ENCODE data around the gene USP25.
"Not testable (repeated sequence)": the region's sequence is repeated elsewhere in the genome, so short reads cannot be mapped to it uniquely, and the experiment has no call there.

USP25 gene

DNA sequence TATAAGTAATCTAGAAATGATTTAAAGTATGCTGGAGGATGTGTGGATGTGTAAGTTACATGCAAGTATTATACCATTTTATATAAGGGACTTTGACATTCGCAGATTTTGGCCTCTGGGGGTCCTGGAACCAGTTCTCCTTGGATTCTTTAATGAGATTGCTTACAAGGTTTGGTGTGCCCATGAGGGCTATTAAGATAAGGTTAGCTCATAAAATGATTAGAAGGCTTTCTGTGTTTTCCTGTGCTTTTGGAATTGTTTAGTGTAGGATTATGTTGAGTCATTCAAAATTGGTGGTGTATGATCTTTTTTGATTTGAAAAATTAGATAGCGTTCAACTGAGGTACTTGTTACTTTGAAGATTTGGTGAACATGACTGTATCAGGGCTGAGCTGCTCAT lies 5.6 kb downstream of the USP25 start:
- Mint-ChIP-seq H3K4me3 (no peak overlapping the region), H3K27me3 (ENCODE audit: low read depth, poor library complexity) (no peaks in the 10 kb centered on the region), H3K36me3 (ENCODE audit: low read depth) (peaks cover 38% of the 10 kb centered on the region), H3K4me1 (peaks cover 51% of the 10 kb centered on the region), H3K27ac (no peak overlapping the region), H3K9me3 (peaks cover 32% of the 10 kb centered on the region)
- TF ChIP-seq, protein P1, sequence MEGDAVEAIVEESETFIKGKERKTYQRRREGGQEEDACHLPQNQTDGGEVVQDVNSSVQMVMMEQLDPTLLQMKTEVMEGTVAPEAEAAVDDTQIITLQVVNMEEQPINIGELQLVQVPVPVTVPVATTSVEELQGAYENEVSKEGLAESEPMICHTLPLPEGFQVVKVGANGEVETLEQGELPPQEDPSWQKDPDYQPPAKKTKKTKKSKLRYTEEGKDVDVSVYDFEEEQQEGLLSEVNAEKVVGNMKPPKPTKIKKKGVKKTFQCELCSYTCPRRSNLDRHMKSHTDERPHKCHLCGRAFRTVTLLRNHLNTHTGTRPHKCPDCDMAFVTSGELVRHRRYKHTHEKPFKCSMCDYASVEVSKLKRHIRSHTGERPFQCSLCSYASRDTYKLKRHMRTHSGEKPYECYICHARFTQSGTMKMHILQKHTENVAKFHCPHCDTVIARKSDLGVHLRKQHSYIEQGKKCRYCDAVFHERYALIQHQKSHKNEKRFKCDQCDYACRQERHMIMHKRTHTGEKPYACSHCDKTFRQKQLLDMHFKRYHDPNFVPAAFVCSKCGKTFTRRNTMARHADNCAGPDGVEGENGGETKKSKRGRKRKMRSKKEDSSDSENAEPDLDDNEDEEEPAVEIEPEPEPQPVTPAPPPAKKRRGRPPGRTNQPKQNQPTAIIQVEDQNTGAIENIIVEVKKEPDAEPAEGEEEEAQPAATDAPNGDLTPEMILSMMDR (IDR thresholded peaks at IDR 0.05) = no peak
- DNase-seq = no peak

DNA sequence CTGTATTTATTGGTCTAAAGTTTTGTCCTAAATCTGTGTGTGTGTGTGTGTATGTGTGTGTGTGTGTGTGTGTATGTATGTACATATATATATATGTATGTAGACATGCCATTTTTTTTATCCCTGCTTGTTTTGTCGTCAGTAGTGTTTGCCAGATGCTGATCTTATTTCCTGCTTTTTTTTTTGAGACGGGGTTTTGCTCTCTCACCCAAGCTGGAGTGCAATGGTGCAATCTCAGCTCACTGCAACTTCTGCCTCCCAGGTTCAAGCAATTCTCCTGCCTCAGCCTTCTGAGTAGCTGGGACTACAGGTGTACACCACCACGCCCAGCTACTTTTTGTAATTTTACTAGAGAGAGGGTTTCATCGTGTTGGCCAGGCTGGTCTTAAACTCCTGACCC lies 6.1 kb downstream of the USP25 start:
- DNase-seq; H3K27me3 Mint-ChIP-seq (ENCODE audit: low read depth, poor library complexity); H3K4me3 Mint-ChIP-seq; H3K27ac Mint-ChIP-seq: not testable (repeated sequence)
- H3K4me1 Mint-ChIP-seq = peaks cover 57% of the 10 kb centered on the region
- H3K9me3 Mint-ChIP-seq = peaks cover 32% of the 10 kb centered on the region
- peaks cover 38% of the 10 kb centered on the region for H3K36me3 Mint-ChIP-seq (ENCODE audit: low read depth)

DNA sequence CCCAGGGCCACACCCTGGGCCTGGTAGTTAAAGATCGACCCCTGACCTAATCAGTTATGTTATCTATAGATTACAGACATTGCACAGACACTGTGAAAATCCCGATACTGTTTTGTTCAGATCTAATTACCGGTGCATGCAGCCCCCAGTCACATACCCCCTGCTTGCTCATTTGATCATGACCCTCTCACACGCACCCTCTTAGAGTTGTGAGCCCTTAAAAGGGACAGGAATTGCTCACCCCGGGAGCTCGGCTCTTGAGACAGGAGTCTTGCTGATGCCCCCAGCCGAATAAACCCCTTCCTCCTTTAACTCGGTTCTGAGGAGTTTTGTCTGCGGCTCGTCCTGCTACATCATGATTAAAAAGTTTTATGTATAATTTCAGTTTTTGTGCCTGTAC lies 9.0 kb downstream of the USP25 start:
- H3K27me3 Mint-ChIP-seq (ENCODE audit: low read depth, poor library complexity); DNase-seq: not testable (repeated sequence)
- H3K9me3 Mint-ChIP-seq = peaks cover 47% of the 10 kb centered on the region
- H3K36me3 Mint-ChIP-seq (ENCODE audit: low read depth) = peaks cover 62% of the 10 kb centered on the region
- peak overlapping the region; percentile 56 for H3K27ac Mint-ChIP-seq
- peak overlapping the region; percentile 53 for H3K4me3 Mint-ChIP-seq
- peaks cover 54% of the 10 kb centered on the region for H3K4me1 Mint-ChIP-seq

- no peak for DNase-seq
- H3K4me1 Mint-ChIP-seq = peaks cover 49% of the 10 kb centered on the region
- no peak overlapping the region for H3K4me3 Mint-ChIP-seq
- TF ChIP-seq, protein P1 (IDR thresholded peaks at IDR 0.05) = no peak
- H3K9me3 Mint-ChIP-seq = peaks cover 46% of the 10 kb centered on the region
- no peaks in the 10 kb centered on the region for H3K27me3 Mint-ChIP-seq (ENCODE audit: low read depth, poor library complexity)
- H3K36me3 Mint-ChIP-seq (ENCODE audit: low read depth) = peaks cover 69% of the 10 kb centered on the region
- no peak overlapping the region for H3K27ac Mint-ChIP-seq
These were observed 10.6 kb downstream of the USP25 start for GRCh38 chr21:15740383-15740782.

- no peak overlapping the region for H3K27ac Mint-ChIP-seq
- peaks cover 2% of the 10 kb centered on the region for H3K27me3 Mint-ChIP-seq (ENCODE audit: low read depth, poor library complexity)
- H3K4me1 Mint-ChIP-seq = peaks cover 50% of the 10 kb centered on the region
- peaks cover 66% of the 10 kb centered on the region for H3K36me3 Mint-ChIP-seq (ENCODE audit: low read depth)
- H3K4me3 Mint-ChIP-seq = no peak overlapping the region
- TF ChIP-seq, protein P1 (IDR thresholded peaks at IDR 0.05) = no peak
- DNase-seq = no peak
- H3K9me3 Mint-ChIP-seq = peaks cover 42% of the 10 kb centered on the region
These were observed 11.7 kb downstream of the USP25 start for GRCh38 chr21:15741510-15741909.

DNA sequence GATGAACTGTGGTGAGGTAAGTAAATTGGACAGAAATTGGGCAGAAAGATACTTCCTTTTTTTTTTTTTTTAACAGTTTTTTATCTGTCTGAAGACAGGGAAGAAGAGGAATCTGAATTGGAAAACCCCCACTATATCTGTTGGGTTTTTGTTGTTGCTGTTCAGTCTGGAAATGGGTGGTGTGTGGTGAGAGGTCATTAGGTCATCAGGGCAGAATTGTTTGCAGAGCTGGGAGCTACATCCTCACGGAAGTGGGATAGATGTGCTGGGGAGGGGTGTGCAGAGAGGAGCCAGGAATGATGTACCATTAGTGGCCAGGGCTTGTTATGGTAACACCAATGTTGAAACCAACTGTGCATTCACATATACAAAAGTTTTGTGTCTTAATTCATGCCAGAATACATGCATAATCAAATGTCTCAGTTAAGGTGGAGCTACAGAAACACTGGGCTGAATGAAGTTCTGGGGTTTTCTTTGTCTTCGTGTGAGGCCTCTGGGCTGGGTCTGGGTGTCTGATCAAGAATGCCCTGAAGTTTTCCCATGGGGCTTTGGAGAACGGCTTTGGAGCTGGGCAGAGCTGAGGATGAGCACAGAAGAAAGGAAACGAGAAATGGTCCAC lies 12.4 kb downstream of the USP25 start:
- Mint-ChIP-seq H3K4me3 (peak overlapping the region; percentile 12), H3K27me3 (ENCODE audit: low read depth, poor library complexity) (peaks cover 2% of the 10 kb centered on the region), H3K36me3 (ENCODE audit: low read depth) (peaks cover 64% of the 10 kb centered on the region), H3K9me3 (peaks cover 37% of the 10 kb centered on the region), H3K4me1 (peaks cover 50% of the 10 kb centered on the region), H3K27ac (peak overlapping the region; percentile 83)
- TF ChIP-seq, protein P1 (IDR thresholded peaks at IDR 0.05) = no peak
- no peak for DNase-seq

DNA sequence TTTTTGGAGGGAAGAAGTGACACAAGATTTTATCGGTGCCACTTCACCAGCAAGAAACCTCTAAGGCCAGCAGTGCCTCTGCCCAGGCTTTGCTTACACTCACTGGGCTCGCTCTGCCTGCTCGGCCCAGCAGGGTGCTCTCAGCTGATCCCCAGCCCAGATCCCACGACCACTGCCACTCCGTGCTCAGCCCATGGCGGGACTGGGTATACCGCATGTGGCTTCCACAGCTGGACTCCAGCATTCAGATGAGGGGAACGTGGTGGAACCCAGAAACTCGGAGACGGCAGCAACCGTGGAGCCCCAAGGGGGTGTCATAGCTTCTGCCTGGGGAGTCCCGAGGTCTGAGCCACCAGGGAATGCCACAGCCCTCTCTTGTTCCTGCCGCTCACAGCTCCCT lies 12.9 kb downstream of the USP25 start:
- peaks cover 50% of the 10 kb centered on the region for H3K4me1 Mint-ChIP-seq
- peaks cover 32% of the 10 kb centered on the region for H3K9me3 Mint-ChIP-seq
- H3K27ac Mint-ChIP-seq = peak overlapping the region; percentile 83
- peaks cover 2% of the 10 kb centered on the region for H3K27me3 Mint-ChIP-seq (ENCODE audit: low read depth, poor library complexity)
- H3K36me3 Mint-ChIP-seq (ENCODE audit: low read depth) = peaks cover 62% of the 10 kb centered on the region
- no peak for DNase-seq
- no peak overlapping the region for H3K4me3 Mint-ChIP-seq
- TF ChIP-seq, protein P1 (IDR thresholded peaks at IDR 0.05) = no peak

Measured in nephron progenitor cell (in vitro differentiated cells).